HG03066 (cell line): ENCODE measurements around the gene HSF2.
A peak's percentile ranks its signal among the peaks of the same experiment; 100 is the strongest.

Source experiments
- ATAC-seq: cut with Tn5 transposase; IDR thresholded peaks from one replicate; pipeline ENCODE4 v1.9.1; 2021; ENCODE audit warnings: low read depth; ENCODE audit not compliant: unreplicated experiment

Gene HSF2

GRCh38 chr6:122399348-122400120, at the start of gene HSF2:
Gene HSF2 (plus strand): TSS chr6:122399652. CDS start chr6:122399738, 86 bp downstream.
- peak; percentile 94 for ATAC-seq

- no peak for ATAC-seq
Observed at GRCh38 chr6:122352981-122353664, 46.3 kb upstream of the HSF2 start.

- ATAC-seq, result no peak
Observed at GRCh38 chr6:122360809-122361208, 38.6 kb upstream of the HSF2 start.

GRCh38 chr6:122361314-122361979, 38.0 kb upstream of the HSF2 start:
- no peak for ATAC-seq

GRCh38 chr6:122363769-122364483, 35.5 kb upstream of the HSF2 start:
- no peak for ATAC-seq

- ATAC-seq, result no peak
Observed at GRCh38 chr6:122365775-122366403, 33.6 kb upstream of the HSF2 start.

- no peak for ATAC-seq
Observed at GRCh38 chr6:122367171-122367570, 32.3 kb upstream of the HSF2 start.

- no peak for ATAC-seq
Observed at GRCh38 chr6:122369536-122369935, 29.9 kb upstream of the HSF2 start.

- ATAC-seq, result no peak
Observed at GRCh38 chr6:122372647-122373046, 26.8 kb upstream of the HSF2 start.

- no peak for ATAC-seq
Observed at GRCh38 chr6:122374307-122374706, 25.1 kb upstream of the HSF2 start.

- ATAC-seq, result no peak
Observed at GRCh38 chr6:122376246-122376645, 23.2 kb upstream of the HSF2 start.

- peak; percentile 98 for ATAC-seq
Observed at GRCh38 chr6:122381494-122382265, 17.8 kb upstream of the HSF2 start.

GRCh38 chr6:122385857-122386612, 13.4 kb upstream of the HSF2 start:
- ATAC-seq, result no peak

GRCh38 chr6:122388945-122389344, 10.5 kb upstream of the HSF2 start:
- no peak for ATAC-seq

- no peak for ATAC-seq
Observed at GRCh38 chr6:122389704-122390372, 9.6 kb upstream of the HSF2 start.

GRCh38 chr6:122392564-122393350, 6.7 kb upstream of the HSF2 start:
- no peak for ATAC-seq

GRCh38 chr6:122393351-122393896, 6.0 kb upstream of the HSF2 start:
- ATAC-seq, result no peak
